ENCODE data around the gene RBSN.

Gene RBSN

GRCh38 chr3:15056676-15057404 is 42.1 kb downstream of the RBSN start:
- DNase-seq: no peak

GRCh38 chr3:15055019-15055557 is 43.9 kb downstream of the RBSN start:
- no peak for DNase-seq

- no peak for DNase-seq
Measured at GRCh38 chr3:15053541-15053940, 45.4 kb downstream of the RBSN start.

- DNase-seq: no peak
Measured at GRCh38 chr3:15052335-15053242, 46.4 kb downstream of the RBSN start.

- DNase-seq: peak in 1 of 2 experiments; percentile 2
Measured at GRCh38 chr3:15051531-15051930, 47.4 kb downstream of the RBSN start.

GRCh38 chr3:15050405-15051092 is 48.4 kb downstream of the RBSN start:
- no peak for DNase-seq

GRCh38 chr3:15049584-15049983 is 49.4 kb downstream of the RBSN start:
- no peak for DNase-seq

- no peak for DNase-seq
Measured at GRCh38 chr3:15045667-15046066, 53.3 kb downstream of the RBSN start.

GRCh38 chr3:15044326-15044725 is 54.6 kb downstream of the RBSN start:
- no peak for DNase-seq

GRCh38 chr3:15043408-15044171 is 55.4 kb downstream of the RBSN start:
- DNase-seq: no peak

- no peak for DNase-seq
Measured at GRCh38 chr3:15042936-15043335, 56.0 kb downstream of the RBSN start.

GRCh38 chr3:15041950-15042349 is 57.0 kb downstream of the RBSN start:
- no peak for DNase-seq

- DNase-seq: no peak
Measured at GRCh38 chr3:15040844-15041243, 58.1 kb downstream of the RBSN start.

GRCh38 chr3:15038306-15038705 is 60.6 kb downstream of the RBSN start:
- no peak for DNase-seq

GRCh38 chr3:15033103-15033502 is 65.8 kb downstream of the RBSN start:
- no peak for DNase-seq

- DNase-seq: no peak
Measured at GRCh38 chr3:15032650-15033049, 66.3 kb downstream of the RBSN start.

- DNase-seq: no peak
Measured at GRCh38 chr3:15029625-15030024, 69.3 kb downstream of the RBSN start.

GRCh38 chr3:15023719-15024118 is 75.2 kb downstream of the RBSN start:
- no peak for DNase-seq

GRCh38 chr3:15023249-15023648 is 75.7 kb downstream of the RBSN start:
- DNase-seq: no peak

All from NCI-H1930 (cell line).